Mammary epithelial cell (primary cell): ENCODE results near the gene GDI1.

ENCODE experiments used
- CTCF ChIP-seq, 2 donors: IDR thresholded peaks in 1 of 2; conservative IDR thresholded peaks in 1 of 2; 2 replicates each; pipeline ENCODE4 v1.5.1; 2011 to 2012; ENCODE audit warnings: inconsistent platforms in 2 of 2, low read length in 2 of 2, mild to moderate bottlenecking in 2 of 2, control low read depth in 1 of 2, low read depth in 1 of 2; ENCODE audit not compliant: insufficient read depth in 1 of 2; ENCODE audit errors: extremely low read depth in 1 of 2
- EZH2 ChIP-seq: IDR thresholded peaks from 2 replicates; pipeline ENCODE4 v1.6.1; 2012; ENCODE audit warnings: low read length, inconsistent platforms, borderline replicate concordance

DNA sequence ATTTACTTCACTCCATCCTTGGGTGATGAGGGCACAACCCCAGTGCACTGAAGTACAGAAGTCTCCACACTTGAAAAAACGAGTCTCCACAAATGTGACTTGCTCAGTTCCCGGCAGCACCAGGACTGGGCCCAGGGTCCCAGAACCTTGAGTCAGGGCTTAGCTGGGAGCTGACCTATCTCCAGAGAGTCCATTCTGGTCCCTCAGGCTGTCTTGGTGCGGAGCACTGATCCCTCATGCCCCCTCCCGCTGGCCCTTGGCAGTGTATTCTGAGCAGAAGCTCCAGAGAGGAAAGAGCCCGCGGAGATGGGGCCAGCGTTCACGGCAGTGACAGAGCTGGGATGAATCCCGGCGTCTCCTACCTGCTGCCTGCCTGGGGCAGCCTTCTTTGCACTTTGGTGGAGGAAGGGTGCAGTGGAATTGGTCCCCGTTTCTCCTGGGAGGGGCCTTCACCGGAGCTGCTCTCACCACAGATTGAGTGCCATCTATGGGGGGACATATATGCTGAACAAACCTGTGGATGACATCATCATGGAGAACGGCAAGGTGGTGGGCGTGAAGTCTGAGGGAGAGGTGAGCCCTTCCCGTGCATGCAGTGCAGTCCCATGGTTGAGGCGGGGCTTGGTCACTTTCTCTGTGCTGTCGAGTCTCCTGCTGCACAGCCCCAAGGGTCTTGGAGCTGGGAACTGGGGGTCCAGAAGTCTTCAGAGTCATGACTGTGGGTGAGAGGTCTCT lies 3.8 kb downstream of the GDI1 start:
- TF ChIP-seq CTCF (conservative IDR thresholded peaks at IDR 0.05 in 1 of 2, IDR thresholded peaks at IDR 0.05 in 1 of 2; ENCODE audit: extremely low read depth in 1 of 2, insufficient read depth in 1 of 2, low read depth in 1 of 2, low read length in 2 of 2) (no peak), EZH2 (no peak)
